Fibroblast of skin of left biceps (primary cell): ENCODE data around the gene CD300H.
"Not testable (repeated sequence)": the region's sequence is repeated elsewhere in the genome, so short reads cannot be mapped to it uniquely, and the experiment has no call there.

ENCODE experiments used
- DNase-seq, 2 experiments: peaks; one replicate each; pipeline ENCODE4 v3.0.0-alpha.2; 2013; ENCODE audit warnings: low read depth in 2 of 2

Gene CD300H

GRCh38 chr17:74584292-74585060, 17.2 kb upstream of the CD300H start:
- no peak for DNase-seq

GRCh38 chr17:74582633-74583032, 15.3 kb upstream of the CD300H start:
- no peak for DNase-seq

- no peak for DNase-seq
Measured at GRCh38 chr17:74579900-74580299, 12.6 kb upstream of the CD300H start.

- no peak for DNase-seq
Measured at GRCh38 chr17:74578979-74579378, 11.7 kb upstream of the CD300H start.

GRCh38 chr17:74574489-74575142, 7.3 kb upstream of the CD300H start:
- no peak for DNase-seq

- not testable (repeated sequence) for DNase-seq
Measured at GRCh38 chr17:74573635-74574034, 6.3 kb upstream of the CD300H start.

GRCh38 chr17:74573169-74573568, 5.9 kb upstream of the CD300H start:
- no peak for DNase-seq

- no peak for DNase-seq
Measured at GRCh38 chr17:74571621-74572270, 4.4 kb upstream of the CD300H start.

GRCh38 chr17:74569020-74570003, 2.0 kb upstream of the CD300H start:
- DNase-seq = peak; percentile 71 to 75

GRCh38 chr17:74568106-74568873, 981 bp upstream of the CD300H start:
- DNase-seq = peak in 1 of 2 experiments; percentile 8

- DNase-seq = no peak
Measured at GRCh38 chr17:74566132-74566753, 1.1 kb downstream of the CD300H start.

- DNase-seq = no peak
Measured at GRCh38 chr17:74565126-74565525, 2.2 kb downstream of the CD300H start.

GRCh38 chr17:74563358-74563757, 4.0 kb downstream of the CD300H start:
- no peak for DNase-seq

GRCh38 chr17:74561586-74561985, 5.7 kb downstream of the CD300H start:
- DNase-seq = no peak

- no peak for DNase-seq
Measured at GRCh38 chr17:74558882-74559519, 8.3 kb downstream of the CD300H start.

GRCh38 chr17:74558402-74558801, 8.9 kb downstream of the CD300H start:
- DNase-seq = not testable (repeated sequence)

- DNase-seq = no peak
Measured at GRCh38 chr17:74555427-74555940, 11.8 kb downstream of the CD300H start.

GRCh38 chr17:74554909-74555308, 12.4 kb downstream of the CD300H start:
- no peak for DNase-seq

GRCh38 chr17:74552037-74552436, 15.3 kb downstream of the CD300H start:
- DNase-seq = no peak

GRCh38 chr17:74550602-74551001, 16.7 kb downstream of the CD300H start:
- DNase-seq = no peak
